Neural progenitor cell (in vitro differentiated cells): ENCODE measurements around the gene GCK.

Experiments used
- EZH2phosphoT487 ChIP-seq: fragments of 200-600 bp; sonication (generic); IDR thresholded peaks from 2 replicates; pipeline ENCODE4 v1.6.1; 2017; ENCODE audit warnings: antibody characterized with exemption
- TF ChIP-seq, protein P1 (sequence below): fragments of 200-600 bp; sonication (generic); IDR thresholded peaks from 2 replicates; pipeline ENCODE4 v1.5.1; 2017; ENCODE audit warnings: antibody characterized with exemption, mild to moderate bottlenecking

DNA sequence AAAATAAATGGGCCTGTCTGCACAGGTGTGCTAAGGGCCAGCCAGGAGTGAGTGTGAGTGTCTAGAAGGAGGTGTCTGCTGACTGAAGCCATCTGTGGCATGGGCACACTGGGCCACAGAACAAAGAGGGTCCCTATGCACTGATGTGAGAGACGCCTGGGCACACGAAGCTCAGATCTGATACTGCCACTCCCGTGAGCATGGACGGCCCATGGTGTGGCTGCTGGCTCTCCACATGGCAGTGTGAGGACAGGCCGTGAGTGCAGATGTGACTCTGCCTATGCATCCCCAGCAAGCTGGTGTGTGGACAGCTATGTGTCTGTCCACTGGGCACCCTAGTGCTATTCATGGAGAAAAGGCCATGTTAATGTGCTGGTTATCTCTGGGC, 35.3 kb downstream of the GCK start:
- TF ChIP-seq, protein P1, sequence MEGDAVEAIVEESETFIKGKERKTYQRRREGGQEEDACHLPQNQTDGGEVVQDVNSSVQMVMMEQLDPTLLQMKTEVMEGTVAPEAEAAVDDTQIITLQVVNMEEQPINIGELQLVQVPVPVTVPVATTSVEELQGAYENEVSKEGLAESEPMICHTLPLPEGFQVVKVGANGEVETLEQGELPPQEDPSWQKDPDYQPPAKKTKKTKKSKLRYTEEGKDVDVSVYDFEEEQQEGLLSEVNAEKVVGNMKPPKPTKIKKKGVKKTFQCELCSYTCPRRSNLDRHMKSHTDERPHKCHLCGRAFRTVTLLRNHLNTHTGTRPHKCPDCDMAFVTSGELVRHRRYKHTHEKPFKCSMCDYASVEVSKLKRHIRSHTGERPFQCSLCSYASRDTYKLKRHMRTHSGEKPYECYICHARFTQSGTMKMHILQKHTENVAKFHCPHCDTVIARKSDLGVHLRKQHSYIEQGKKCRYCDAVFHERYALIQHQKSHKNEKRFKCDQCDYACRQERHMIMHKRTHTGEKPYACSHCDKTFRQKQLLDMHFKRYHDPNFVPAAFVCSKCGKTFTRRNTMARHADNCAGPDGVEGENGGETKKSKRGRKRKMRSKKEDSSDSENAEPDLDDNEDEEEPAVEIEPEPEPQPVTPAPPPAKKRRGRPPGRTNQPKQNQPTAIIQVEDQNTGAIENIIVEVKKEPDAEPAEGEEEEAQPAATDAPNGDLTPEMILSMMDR: no peak
- TF ChIP-seq EZH2phosphoT487: no peak
